ENCODE data around the gene PHACTR2.
"Not testable (repeated sequence)": the region's sequence is repeated elsewhere in the genome, so short reads cannot be mapped to it uniquely, and the experiment has no call there.

The PHACTR2 gene

DNA sequence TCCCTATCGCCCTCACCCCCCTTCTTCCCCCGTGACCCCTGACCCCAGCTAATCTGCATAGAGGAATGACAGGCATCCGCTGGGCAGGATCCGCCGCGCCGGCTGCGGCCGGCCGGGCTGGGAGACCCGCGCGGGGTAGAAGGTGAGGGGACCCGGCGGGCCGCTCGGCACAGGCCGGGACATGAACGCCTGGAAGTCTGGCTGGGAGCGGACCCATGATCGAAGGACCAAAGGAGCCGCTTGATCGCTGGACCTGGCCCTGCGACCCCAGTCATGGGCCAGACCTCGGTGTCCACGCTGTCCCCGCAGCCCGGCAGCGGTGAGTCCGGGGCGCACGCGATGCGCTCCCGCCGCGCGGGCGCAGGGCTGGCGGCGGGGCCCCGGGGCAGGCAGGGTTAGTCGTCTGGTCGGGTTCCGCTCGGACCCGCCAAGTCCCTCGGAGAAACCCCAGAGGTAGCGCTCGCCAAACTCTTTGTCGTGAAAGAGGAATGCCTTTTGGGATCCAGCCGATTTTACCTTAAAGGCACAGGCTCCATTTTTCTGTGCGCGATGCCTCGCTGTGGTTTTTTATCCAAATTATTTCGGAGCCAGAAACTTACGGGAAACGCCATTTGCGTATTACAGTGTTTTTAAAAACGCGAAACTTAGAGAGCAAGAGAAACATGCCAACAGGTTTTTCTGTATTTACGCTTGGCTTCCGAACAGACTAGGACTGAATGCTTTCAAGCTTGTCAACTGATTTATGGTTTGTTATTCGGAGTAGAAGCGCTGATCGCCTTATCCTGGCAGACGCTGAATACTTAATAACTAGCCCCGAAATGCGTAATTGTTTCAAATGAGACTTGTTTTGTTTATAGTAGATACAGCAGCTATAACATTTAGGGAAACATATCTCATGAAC is at the start of gene PHACTR2:
Gene PHACTR2 (plus strand): TSS at position 75 of the 901 bp plus-strand sequence. CDS start 199 bp downstream, at position 274.
- peak; percentile 47 for DNase-seq

DNA sequence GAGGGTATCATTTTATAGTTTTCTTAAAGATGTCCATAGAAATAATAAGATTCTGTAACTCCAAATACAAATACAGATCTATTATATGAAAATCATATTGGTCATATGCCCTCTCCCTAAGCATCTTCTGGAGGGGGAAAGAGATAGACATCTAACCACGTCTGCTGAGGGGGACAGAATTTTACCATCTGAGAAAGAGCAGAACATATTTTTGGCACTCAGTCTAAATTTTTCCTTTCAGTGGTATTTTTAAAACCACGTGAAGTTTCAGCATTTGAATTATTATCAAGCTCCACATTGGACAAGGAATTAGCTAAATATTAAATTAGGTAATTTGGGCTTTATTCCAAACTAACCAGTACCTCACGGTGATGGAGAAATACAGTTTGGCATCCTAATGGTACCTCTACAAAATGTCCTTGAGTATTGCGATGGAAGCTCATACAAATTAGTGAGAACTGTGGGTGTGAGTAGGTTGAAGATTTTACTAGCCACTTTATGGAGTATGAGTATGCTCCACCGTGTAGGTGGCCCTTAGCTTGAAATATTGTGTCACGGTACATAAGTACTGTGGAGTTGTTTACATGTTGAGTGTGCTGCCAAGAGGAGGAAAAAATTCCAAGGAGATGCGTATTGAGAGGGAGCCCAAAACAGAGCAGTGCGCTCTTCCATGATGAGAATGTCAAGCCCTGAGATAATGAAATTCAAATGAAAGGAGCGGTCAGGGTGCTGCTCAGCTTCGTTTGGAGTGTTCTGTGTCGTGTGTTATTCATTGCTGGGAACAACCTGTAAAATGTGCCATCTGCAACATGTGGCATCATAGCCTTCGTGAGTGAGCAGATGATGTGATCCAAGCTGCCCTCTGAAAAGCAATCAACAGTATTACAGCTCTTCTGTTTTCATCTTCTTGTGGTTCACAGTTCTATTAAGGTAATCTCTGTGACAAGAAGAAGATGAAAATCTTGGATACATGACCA is 48.4 kb upstream of the PHACTR2 start:
- no peak for DNase-seq

DNA sequence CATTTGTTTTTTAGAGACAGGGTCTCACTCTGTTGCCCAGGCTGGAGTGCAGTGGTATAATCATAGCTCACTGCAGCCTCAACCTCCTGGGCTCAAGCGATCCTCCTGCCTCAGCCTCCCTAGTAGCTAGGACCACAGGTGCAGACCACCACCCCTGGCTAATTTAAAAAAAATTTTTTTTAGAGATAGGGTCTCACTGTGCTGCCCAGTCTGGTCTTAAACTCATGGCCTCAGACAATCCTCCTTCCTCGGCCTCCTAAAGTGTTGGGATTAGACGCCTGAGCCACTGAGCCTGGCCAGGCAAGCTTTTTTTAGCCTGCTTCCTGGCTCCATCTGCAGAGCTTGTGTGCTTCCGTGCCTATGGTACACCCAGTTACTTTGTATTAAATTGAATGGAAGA is 46.6 kb upstream of the PHACTR2 start:
- not testable (repeated sequence) for DNase-seq

DNA sequence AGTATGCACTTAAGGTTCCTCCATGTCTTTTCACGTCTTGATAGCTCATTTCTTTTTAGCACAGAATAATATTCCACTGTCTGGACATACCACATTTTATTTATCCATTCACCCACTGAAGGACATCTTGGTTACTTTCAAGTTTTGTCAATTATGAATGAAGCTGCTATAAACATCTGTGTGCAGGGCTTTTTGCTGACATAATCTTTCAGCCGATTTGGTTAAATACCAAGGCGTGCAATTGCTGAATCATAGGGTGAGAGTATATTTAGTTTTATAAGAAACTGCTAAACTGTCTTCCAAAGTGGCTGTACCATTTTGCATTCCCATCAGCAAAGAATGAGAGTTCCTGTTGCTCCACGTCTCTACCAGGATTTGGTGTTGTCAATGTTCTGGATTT is 44.9 kb upstream of the PHACTR2 start:
- DNase-seq, result no peak

DNA sequence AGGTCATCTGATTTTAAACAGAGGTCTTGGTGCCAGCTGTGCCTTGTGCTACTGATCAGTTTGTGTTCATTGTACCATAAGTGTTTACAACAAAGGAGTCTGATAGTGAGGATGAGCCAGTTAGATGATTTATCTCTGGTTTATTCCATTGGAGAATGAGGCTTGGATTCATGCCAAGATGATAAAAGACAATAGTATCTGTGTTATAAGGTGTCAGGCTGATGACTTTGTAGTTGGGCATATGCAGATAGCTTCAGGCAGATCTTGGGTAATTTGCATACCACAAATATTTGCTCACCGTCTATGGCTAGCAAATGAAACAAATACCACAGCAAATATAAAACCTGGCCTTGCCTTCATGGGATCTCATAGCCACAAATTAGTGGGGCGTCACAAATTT is 43.3 kb upstream of the PHACTR2 start:
- no peak for DNase-seq

DNA sequence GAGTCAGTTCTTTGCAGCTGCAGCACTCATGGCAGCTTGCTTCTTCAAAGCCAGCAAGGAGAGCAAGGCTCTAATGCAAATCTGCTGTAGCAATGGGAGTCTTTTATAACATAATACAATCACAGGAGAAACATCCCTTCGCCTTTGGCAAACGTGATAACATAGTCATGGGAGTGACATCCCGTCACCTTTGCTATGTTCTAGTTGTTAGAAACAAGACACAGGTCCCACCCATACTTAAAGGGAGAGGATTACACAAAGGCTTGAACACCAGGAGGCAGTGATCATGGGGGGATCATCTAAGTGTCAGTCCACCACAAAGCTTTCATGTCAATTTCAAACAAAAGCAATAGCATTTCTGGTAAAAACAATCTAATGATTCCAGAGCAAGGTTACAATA is 40.1 kb upstream of the PHACTR2 start:
- no peak for DNase-seq

DNA sequence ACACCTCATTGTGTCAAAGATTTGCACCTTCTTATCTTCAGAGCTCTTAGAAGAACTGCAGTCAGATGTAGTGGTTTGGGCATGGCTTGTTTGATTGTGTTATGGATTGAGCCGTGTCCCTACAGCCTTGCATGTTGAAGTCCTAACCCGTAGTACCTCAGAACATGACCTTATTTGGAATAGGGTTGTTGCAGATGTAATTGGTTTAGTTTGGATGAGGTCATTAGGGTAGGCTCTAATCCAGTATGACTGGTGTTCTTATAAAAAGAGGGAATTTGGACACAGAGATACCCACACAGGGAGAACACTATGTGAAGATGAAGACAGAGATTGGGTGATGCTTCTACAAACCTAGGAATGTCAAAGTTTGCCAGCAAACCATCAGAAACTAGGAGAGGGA is 35.4 kb upstream of the PHACTR2 start:
- DNase-seq, result no peak

DNA sequence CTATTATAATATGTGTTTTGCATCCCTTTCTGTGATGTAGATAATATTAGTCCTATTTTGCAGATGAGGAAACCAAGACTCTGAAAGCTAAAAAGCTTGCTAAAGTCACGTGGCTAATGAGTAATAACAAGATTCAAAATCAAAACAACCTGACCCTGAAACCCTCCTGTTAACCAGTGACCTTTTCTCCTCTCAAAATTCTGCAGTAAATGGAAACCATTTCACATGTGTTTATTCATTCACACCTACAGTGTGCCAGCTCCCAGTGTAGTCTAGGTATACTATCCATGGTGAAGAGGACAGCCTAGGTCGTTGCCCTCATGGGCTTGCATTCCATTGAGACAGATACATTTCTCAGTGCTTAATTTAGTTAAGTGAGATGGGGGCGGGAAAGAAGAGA is 30.6 kb upstream of the PHACTR2 start:
- no peak for DNase-seq

DNA sequence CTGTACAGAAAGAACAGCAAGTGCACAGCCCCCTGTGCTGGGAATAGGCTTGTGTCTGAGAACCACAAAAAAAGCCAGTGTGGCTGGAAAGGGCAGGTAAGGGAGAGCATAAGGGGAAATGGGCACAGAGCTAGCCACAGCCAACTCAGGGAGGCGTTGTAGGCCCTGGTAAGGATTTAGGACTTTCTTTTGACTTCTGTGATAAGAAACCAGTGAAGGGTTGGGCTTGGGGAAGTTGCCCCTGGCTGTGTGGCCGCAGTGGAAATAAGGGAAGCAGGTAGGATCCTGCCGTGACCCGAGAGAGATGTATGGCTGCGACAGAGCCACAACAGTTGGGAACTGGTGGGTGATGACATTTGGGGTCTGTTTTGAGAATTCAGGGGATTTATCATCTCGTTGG is 30.0 kb upstream of the PHACTR2 start:
- no peak for DNase-seq

DNA sequence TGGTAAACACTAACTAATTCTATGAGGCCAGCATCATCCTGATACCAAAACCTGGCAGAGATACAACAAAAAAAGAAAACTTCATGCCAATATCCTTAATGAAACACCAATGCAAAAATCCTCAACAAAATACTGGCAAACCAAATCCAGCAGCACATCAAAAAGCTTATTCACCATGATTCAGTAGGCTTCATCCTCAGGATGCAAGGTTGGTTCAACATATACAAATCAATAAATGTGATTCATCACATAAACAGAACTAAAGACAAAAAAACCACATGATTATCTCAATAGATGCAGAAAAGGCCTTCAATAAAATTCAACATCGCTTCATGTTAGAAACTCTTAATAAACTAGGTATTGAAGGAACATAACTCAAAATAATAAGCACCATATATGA is 28.4 kb upstream of the PHACTR2 start:
- DNase-seq, result not testable (repeated sequence)

DNA sequence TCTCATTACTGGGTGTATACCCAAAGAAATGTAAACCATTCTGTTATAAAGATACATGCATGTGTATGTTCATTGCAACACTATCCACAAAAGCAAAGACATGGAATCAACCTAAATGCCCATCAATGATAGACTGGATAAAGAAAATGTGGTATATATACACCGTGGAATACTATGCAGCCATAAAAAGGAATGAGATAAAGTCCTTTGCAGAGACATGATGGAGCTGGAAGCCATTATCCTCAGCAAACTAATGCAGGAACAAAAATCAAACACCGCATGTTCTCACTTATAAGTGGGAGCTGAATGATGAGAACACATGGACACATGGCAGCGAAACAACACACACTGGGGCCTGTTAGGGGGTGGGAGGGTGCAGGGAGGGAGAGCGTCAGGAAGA is 26.4 kb upstream of the PHACTR2 start:
- not testable (repeated sequence) for DNase-seq

DNA sequence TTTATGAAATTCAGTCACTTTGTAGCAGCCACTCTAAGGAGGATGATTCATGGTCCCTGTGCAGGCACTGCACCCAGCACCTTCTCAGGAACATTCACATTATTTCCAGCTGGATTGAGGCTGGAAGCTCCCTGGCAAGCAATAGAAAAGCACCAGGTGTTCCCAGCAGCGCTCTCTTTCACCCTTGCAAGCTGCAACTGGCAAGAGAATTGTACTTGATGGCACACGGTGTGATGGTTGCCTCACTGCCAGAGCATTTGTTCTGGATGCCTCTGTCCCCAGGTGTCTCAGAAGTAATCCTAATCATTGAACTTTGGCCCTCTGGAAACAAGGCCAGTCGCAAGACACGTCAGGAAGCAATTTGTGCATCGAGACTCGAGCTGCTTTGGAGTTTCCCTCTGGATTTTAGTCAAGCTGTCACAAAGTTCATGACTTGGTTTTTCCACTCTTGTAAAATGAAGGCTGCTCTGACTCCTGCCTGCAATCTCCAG is 24.9 kb upstream of the PHACTR2 start:
- no peak for DNase-seq

DNA sequence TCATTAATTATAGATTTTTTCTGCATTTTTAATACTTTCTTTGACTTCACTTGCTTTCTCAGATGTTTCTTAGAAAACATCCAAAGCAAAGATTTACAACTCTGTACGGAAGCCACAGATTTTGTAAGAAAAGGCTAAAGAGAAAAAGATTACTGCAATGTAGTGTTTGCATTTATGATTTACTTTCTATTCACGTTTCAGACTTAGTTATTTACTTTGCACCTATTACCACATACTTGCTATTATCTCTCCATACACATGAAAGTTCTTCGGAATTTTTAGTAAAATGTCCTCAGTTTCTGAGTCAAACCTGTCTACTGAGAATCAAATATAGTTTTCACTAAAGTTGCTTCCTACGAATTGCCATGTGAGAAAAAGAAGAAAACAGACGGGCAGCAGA is 22.2 kb upstream of the PHACTR2 start:
- no peak for DNase-seq

DNA sequence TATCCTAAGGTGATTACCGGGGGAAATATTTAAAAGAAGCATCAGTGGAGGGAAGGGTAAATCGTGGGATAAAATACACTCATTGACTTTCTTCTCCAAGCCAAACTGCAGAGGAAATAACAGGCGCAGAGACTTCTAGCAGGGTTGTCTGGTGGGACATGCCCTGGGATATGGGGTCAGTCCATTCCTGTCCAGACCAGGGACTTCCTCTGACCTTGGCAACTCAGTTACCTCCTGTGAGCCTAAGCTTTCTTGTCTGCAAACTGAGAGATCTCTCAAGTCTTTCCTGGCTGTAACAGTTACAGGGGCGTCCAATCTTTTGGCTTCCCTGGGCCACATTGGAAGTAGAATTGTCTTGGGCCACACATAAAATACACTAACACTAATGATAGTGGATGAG is 21.7 kb upstream of the PHACTR2 start:
- DNase-seq, result no peak

DNA sequence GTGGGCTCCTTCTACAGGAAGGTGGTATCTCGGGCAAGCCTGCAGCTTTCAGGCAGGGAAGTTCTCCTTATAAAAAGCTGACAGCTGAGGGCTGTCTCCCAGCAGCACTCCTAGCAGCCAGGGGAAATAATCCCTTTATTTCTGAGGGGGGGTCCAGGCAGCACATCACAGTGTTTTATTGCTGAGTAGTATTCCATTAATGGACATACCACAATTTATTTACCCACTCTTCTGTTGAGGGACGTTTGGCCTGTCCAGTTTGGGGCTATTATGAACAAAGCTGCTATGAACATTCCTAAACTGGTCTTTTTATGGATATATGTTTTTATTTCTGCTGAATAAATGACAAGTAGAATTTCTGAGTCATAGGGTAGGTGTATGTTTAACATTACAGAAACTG is 20.0 kb upstream of the PHACTR2 start:
- DNase-seq, result no peak

DNA sequence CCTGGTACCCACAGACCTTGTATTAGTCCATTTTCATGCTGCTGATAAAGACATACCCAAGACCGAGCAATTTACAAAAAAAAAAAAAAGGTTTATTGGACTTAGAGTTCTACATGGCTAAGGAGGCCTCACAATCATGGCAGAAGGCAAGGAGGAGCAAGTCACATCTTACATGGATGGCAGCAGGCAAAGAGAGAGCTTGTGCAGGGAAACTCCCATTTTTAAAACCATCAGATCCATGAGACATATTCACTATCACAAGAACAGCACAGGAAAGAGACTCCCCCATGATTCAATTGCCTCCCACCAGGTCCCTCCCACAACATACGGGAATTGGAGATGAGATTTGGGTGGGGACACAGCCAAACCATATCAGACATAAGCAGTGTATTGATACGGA is 17.6 kb upstream of the PHACTR2 start:
- not testable (repeated sequence) for DNase-seq

DNA sequence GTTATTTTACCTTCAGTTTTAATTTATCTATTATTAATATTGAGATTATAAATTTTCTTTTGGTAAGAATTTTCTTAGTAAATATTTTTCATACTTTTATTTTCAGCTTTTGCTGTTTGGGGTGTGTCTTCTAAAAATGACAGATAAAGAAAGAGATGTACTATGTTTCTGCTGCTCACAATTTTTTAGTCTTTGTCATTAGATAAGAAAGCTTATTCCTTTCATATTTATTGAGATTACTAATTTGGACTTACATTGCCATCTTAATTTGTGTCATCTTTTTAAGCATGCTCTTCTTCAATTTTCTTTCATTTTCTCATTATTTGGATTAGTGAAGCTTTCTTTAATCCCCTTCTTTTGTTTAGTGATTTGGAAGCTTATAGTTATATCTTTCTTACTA is 13.6 kb upstream of the PHACTR2 start:
- DNase-seq, result no peak

DNA sequence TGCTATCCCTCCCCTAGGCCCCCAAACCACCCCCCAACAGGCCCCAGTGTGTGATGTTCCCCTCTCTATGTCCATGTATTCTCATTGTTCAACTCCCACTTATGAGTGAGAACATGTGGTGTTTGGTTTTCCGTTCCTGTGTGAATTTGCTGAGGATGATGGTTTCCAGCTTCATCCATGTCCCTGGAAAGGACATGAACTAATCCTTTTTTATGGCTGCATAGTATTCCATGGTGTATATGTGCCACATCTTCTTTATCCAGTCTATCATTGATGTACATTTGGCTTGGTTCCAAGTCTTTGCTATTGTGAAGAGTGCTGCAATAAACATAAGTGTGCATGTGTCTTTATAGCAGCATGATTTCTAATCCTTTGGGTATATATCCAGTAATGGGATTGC is 11.8 kb upstream of the PHACTR2 start:
- DNase-seq, result not testable (repeated sequence)

DNA sequence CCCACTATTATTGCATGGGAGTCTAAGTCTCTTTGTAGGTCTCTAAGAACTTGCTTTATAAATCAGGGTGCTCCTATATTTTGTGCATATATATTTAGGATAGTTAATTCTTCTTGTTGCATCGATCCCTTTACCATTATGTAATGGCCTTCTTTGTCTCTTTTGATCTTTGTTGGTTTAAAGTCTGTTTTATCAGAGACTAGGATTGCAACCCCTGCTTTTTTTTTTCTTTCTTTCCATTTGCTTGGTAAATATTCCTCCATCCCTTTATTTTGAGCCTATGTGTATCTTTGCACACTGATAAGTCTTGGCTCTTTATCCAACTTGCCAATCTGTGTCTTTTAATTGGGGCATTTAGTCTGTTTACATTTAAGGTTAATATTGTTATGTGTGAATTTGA is 8.3 kb upstream of the PHACTR2 start:
- not testable (repeated sequence) for DNase-seq

DNA sequence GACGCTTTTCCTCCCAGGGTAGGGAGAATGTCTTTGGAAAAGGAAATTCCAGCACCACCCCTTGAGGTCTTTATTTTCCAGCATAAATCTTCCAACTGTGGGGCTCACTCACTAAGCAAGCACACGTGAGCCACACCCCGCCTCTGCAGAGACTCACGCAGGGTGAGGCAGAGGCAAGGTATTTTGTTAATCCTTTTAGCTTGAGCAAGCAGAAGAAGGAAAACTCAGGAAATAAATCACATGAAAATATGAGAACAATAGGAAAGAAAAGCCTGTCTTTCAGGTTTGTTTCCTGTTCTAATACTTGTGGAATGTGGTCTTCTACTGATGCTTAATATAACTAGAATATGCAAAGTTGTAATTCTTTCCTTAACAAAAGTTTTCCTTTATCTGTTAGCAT is 4.1 kb upstream of the PHACTR2 start:
- no peak for DNase-seq

DNA sequence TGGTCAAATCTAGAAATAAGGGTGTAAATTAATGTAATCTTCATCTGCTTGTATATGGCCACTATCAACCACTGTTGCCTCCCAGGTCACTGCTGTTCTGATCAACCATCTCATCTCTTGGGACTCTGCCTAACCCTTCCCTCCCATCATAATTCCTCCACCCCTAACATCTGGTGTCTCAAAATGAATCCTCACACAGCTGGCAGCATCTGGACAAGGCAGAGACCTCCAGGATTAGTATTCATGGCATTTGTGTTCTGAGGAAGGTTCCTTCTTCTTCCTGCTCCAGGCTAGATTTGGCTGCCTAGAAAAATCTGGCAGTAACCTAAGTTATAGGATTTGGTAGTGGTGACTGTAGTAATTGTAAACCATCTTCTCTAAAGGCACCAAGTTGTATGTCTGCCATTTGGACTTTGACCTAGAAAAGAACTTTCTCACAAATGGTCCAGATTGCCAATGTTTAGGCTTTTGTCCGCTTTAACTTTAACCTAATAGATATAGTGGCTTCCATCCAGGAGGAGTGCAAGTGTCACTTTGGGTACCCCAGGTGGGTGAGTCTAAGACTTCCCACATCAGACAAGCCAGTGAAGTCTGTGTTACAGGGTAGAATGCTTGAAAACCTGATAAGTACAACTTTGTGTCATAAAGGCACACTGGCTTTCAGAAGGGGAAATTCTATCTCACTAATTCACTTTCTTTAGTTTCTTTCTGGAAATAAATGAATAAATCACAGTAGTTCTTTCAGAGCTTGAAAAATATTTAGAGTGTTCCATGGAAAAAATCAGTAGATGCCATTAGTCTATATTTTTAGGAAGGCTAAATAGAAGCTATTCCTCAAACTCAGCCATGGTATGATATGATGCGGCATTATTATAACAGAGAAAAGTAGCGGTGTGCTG is 3.0 kb upstream of the PHACTR2 start:
- DNase-seq, result no peak

DNA sequence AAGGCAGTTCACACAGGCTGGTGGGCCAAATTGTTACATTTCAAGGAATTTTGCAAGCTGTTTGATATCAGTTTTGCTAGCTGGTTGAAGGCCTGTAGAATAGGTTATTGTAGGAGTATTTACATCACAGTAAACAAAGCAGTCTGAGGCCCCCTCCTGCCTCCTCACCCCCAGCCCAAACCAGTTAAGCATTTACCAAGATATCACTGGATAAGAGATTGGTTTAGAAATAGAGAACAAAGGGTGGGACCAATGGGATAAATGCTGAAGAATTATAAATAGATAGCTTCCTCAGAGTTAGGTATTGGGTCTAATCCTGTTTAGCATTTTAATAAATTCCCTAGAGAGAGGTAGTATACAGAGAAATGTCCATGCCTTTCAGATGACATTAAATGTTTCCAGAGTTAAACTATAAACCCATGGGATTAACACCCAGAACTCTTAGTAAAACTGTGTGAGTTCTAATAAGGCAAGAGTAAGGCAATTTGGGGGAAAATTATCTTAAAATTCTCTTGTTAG is 2.3 kb upstream of the PHACTR2 start:
- no peak for DNase-seq
